T-helper 2 cell (primary cell): ENCODE measurements around the gene DAPK2.
"Not testable (repeated sequence)": the region's sequence is repeated elsewhere in the genome, so short reads cannot be mapped to it uniquely, and the experiment has no call there.

Source experiments
- DNase-seq, 5 experiments: peaks; one replicate each; pipeline versions ENCODE4 v3.0.0 to v3.0.0-alpha.2; 2012 to 2022

The DAPK2 gene

GRCh38 chr15:63913336-63913735 lies 132.9 kb downstream of the DAPK2 start:
- DNase-seq: no peak

GRCh38 chr15:63912061-63912615 lies 134.1 kb downstream of the DAPK2 start:
- DNase-seq: no peak

- DNase-seq: no peak
Observed at GRCh38 chr15:63911160-63911559, 135.1 kb downstream of the DAPK2 start.

- DNase-seq: no peak
Observed at GRCh38 chr15:63909819-63910437, 136.4 kb downstream of the DAPK2 start.

GRCh38 chr15:63908991-63909390 lies 137.3 kb downstream of the DAPK2 start:
- DNase-seq: no peak

- DNase-seq: no peak
Observed at GRCh38 chr15:63908281-63908680, 138.0 kb downstream of the DAPK2 start.

- DNase-seq: no peak
Observed at GRCh38 chr15:63907521-63907920, 138.8 kb downstream of the DAPK2 start.

GRCh38 chr15:63906266-63906584 lies 140.1 kb downstream of the DAPK2 start:
- no peak for DNase-seq

- peak in 2 of 5 experiments; percentile 17 to 60 for DNase-seq
Observed at GRCh38 chr15:63905558-63906265, 140.6 kb downstream of the DAPK2 start.

GRCh38 chr15:63905131-63905530 lies 141.2 kb downstream of the DAPK2 start:
- no peak for DNase-seq

- DNase-seq: no peak
Observed at GRCh38 chr15:63904042-63904441, 142.2 kb downstream of the DAPK2 start.

- no peak for DNase-seq
Observed at GRCh38 chr15:63902671-63903035, 143.6 kb downstream of the DAPK2 start.

- DNase-seq: no peak
Observed at GRCh38 chr15:63901912-63902670, 144.2 kb downstream of the DAPK2 start.

GRCh38 chr15:63900306-63900705 lies 146.0 kb downstream of the DAPK2 start:
- DNase-seq: no peak

- DNase-seq: not testable (repeated sequence)
Observed at GRCh38 chr15:63899606-63900005, 146.7 kb downstream of the DAPK2 start.

GRCh38 chr15:63899193-63899592 lies 147.1 kb downstream of the DAPK2 start:
- DNase-seq: no peak

- DNase-seq: peak in 1 of 5 experiments; percentile 41
Observed at GRCh38 chr15:63896336-63897115, 149.8 kb downstream of the DAPK2 start.

- DNase-seq: no peak
Observed at GRCh38 chr15:63895787-63896218, 150.5 kb downstream of the DAPK2 start.

GRCh38 chr15:63895194-63895593 lies 151.1 kb downstream of the DAPK2 start:
- no peak for DNase-seq

GRCh38 chr15:63894662-63894949 lies 151.7 kb downstream of the DAPK2 start:
- DNase-seq: no peak

- DNase-seq: no peak
Observed at GRCh38 chr15:63893866-63894661, 152.2 kb downstream of the DAPK2 start.

GRCh38 chr15:63892794-63893441 lies 153.4 kb downstream of the DAPK2 start:
- peak in 4 of 5 experiments; percentile 46 to 98 (median 70) for DNase-seq
